ENCODE results near the gene RNF225. TPM values are rescaled to one million over a fixed set of nuclear protein-coding genes. Genes with fewer than 3 reads are reported as not detected.
A peak's percentile ranks its signal among the peaks of the same experiment; 100 is the strongest.

The RNF225 gene
- total and polyA plus RNA-seq, 9 of the 15 experiments (the other 6 are each of a cell fraction or from before 2014, with no cell fraction given), result 0.33 TPM; not detected in 8

- TF ChIP-seq HNRNPL (IDR thresholded peaks at IDR 0.05; ENCODE audit: low read depth, low read length) (no peak), ZNF707 (CRISPR knock-in tag; conservative IDR thresholded peaks at IDR 0.05) (no peak), GABPA (tag; conservative IDR thresholded peaks at IDR 0.05; ENCODE audit: low read depth) (0 out of 2 replicates have a peak, but pooled peaks have one; percentile 85), PHF8 (IDR thresholded peaks at IDR 0.05; ENCODE audit: borderline replicate concordance, low read length) (peak; percentile 61; the same call in 1 of the 2 replicates), REST (IDR thresholded peaks at IDR 0.05; ENCODE audit: borderline replicate concordance) (no peak; the same call in 1 of the 2 replicates), REST (CRISPR knock-in tag; IDR thresholded peaks at IDR 0.05; ENCODE audit: low read depth) (no peak), NFATC3 (IDR thresholded peaks at IDR 0.05) (no peak), CREB3L1 (IDR thresholded peaks at IDR 0.05; ENCODE audit: borderline replicate concordance, low read depth) (no peak), ZNF282 (CRISPR knock-in tag; IDR thresholded peaks at IDR 0.05) (no peak), ZHX1 (conservative IDR thresholded peaks at IDR 0.05; ENCODE audit: low read length) (no peak), RBBP5 (IDR thresholded peaks at IDR 0.05; ENCODE audit: borderline replicate concordance, insufficient read depth, low read length, poor library complexity, severe bottlenecking) (no peak), NRF1 (conservative IDR thresholded peaks at IDR 0.05 in 1 of 2, IDR thresholded peaks at IDR 0.05 in 1 of 2) (no peak), NCOA6 (IDR thresholded peaks at IDR 0.05) (no peak), DPF2 (IDR thresholded peaks at IDR 0.05) (no peak)
- TF ChIP-seq, protein P1, sequence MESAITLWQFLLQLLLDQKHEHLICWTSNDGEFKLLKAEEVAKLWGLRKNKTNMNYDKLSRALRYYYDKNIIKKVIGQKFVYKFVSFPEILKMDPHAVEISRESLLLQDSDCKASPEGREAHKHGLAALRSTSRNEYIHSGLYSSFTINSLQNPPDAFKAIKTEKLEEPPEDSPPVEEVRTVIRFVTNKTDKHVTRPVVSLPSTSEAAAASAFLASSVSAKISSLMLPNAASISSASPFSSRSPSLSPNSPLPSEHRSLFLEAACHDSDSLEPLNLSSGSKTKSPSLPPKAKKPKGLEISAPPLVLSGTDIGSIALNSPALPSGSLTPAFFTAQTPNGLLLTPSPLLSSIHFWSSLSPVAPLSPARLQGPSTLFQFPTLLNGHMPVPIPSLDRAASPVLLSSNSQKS (CRISPR knock-in tag; IDR thresholded peaks at IDR 0.05), result no peak
These were observed 15.3 kb upstream of the RNF225 start (continued) for GRCh38 chr19:58380037-58380661.
